Body of pancreas (tissue), 4 donors: ENCODE results near the gene NME3. TPM values are rescaled to one million over a fixed set of nuclear protein-coding genes. Genes with fewer than 3 reads are reported as not detected.
A peak's percentile ranks its signal among the peaks of the same experiment; 100 is the strongest.

Experiments
- ATAC-seq: fragments of 150-250 bp; one replicate; pipeline ENCODE4 v1.9.1; 2016
- DNase-seq, 4 donors: peaks; one replicate each; pipeline ENCODE4 v3.0.0-alpha.2; 2019
- H3K27ac ChIP-seq, 4 donors: fragments of 200-600 bp; sonication (generic); 1 replicate in 3 of 4; 2 replicates in 1 of 4; pipeline versions ENCODE4 v1.5.1 to v1.6.1; 2016 to 2019; ENCODE audit warnings: mild to moderate bottlenecking in 1 of 4, mixed read lengths in 1 of 4, moderate library complexity in 1 of 4
- H3K27me3 ChIP-seq, 2 donors: fragments of 200-600 bp; sonication (generic); one replicate each; pipeline ENCODE4 v1.6.0; 2016; ENCODE audit warnings: mild to moderate bottlenecking in 1 of 2
- H3K36me3 ChIP-seq, 2 donors: fragments of 200-600 bp; sonication (generic); replicated peaks in 1 of 2; 2 replicates each; pipeline ENCODE4 v1.5.1; 2016; ENCODE audit warnings: low read depth in 2 of 2; ENCODE audit not compliant: insufficient read depth in 1 of 2
- H3K4me1 ChIP-seq: fragments of 200-600 bp; sonication (generic); one replicate; pipeline ENCODE4 v1.6.0; 2016
- H3K4me3 ChIP-seq, 2 donors: fragments of 200-600 bp; sonication (generic); 1 replicate in 1 of 2; 2 replicates in 1 of 2; pipeline ENCODE4 v1.5.1; 2016 to 2019
- H3K9me3 ChIP-seq, 3 donors: fragments of 200-600 bp; sonication (generic); 1 replicate in 2 of 3; 2 replicates in 1 of 3; pipeline ENCODE4 v1.5.1; 2016
- POLR2A ChIP-seq, 3 donors: fragments of 450-650 bp; IDR thresholded peaks; one replicate each; pipeline ENCODE4 v1.6.1; 2016; ENCODE audit warnings: antibody characterized with exemption in 3 of 3, mild to moderate bottlenecking in 2 of 3
- WGBS, 2 donors: methylation state at CpG; one replicate each; pipeline ENCODE4 v1.1.5; 2017; 5-methylcytosine and 5-hydroxymethylcytosine counted together
- intact Hi-C: fragments of 100-400 bp; cut with DNase I; formaldehyde crosslinking; loops from one replicate; pipeline ENCODE4 v1.15.1; 2023
- microRNA-seq, 2 donors: library from miRNA; unstranded; fragments of <30 nt; microRNA quantifications; one replicate each; pipeline ENCODE4, GENCODE V29; 2016; ENCODE audit warnings: borderline number of aligned reads in 2 of 2, borderline replicate concordance in 2 of 2
- small RNA-seq: library from RNA; depleted of rRNA; stranded (forward); fragments of <200 nt; gene quantifications from one replicate; pipeline ENCODE3, GENCODE V24; 2016
- total RNA-seq, 2 donors: library from RNA; depleted of rRNA; stranded (reverse); fragments of >200 nt; gene quantifications; one replicate each; pipeline ENCODE4 v1.1.0, GENCODE V29; 2016
- TF ChIP-seq, protein P1 (sequence below), 7 experiments: fragments of 450-650 bp in 4 of 7; fragments of 200-600 bp in 3 of 7; sonication (generic) in 3 of 7; IDR thresholded peaks; one replicate each; pipeline ENCODE4 v1.5.1; 2016 to 2019; ENCODE audit warnings: antibody characterized with exemption in 7 of 7

Gene NME3
- total RNA-seq, 2 donors from 2014 or later: 62.8 to 113 TPM

DNA sequence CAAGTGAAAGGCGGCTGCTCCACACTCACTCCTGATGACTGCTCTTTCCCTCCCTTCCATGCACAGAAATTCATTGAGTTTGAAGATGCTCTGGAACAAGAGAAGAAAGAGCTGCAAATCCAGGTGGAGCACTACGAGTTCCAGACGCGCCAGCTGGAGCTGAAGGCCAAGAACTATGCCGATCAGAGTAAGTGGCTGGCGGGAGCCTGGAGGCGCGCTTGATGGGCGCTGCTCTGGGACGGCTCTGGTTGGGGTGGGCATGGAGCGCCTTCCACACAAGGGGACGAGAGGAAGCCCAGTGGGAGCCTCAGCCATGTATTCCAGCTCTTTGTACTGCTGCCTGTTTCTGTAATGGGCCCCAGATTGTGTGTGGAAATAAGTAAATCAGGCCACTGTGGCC lies 46.9 kb downstream of the NME3 start:
- no peak for ATAC-seq
- H3K4me3 ChIP-seq: no peak overlapping the region
- H3K36me3 ChIP-seq: peaks cover 5 to 6% of the 10 kb centered on the region in 2 donors
- TF ChIP-seq, protein P1, sequence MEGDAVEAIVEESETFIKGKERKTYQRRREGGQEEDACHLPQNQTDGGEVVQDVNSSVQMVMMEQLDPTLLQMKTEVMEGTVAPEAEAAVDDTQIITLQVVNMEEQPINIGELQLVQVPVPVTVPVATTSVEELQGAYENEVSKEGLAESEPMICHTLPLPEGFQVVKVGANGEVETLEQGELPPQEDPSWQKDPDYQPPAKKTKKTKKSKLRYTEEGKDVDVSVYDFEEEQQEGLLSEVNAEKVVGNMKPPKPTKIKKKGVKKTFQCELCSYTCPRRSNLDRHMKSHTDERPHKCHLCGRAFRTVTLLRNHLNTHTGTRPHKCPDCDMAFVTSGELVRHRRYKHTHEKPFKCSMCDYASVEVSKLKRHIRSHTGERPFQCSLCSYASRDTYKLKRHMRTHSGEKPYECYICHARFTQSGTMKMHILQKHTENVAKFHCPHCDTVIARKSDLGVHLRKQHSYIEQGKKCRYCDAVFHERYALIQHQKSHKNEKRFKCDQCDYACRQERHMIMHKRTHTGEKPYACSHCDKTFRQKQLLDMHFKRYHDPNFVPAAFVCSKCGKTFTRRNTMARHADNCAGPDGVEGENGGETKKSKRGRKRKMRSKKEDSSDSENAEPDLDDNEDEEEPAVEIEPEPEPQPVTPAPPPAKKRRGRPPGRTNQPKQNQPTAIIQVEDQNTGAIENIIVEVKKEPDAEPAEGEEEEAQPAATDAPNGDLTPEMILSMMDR (IDR thresholded peaks at IDR 0.05): no peak
- no peak for TF ChIP-seq POLR2A (IDR thresholded peaks at IDR 0.05)
- DNase-seq: no peak
- H3K4me1 ChIP-seq: peaks cover 23% of the 10 kb centered on the region
- H3K27ac ChIP-seq: no peak overlapping the region
- WGBS, 2 donors: 88 to 90% methylated on average over 12 of the region's 12 CpGs
- intact Hi-C loops: no loop called here
- no peaks in the 10 kb centered on the region for H3K27me3 ChIP-seq
- H3K9me3 ChIP-seq: no peaks in the 10 kb centered on the region

DNA sequence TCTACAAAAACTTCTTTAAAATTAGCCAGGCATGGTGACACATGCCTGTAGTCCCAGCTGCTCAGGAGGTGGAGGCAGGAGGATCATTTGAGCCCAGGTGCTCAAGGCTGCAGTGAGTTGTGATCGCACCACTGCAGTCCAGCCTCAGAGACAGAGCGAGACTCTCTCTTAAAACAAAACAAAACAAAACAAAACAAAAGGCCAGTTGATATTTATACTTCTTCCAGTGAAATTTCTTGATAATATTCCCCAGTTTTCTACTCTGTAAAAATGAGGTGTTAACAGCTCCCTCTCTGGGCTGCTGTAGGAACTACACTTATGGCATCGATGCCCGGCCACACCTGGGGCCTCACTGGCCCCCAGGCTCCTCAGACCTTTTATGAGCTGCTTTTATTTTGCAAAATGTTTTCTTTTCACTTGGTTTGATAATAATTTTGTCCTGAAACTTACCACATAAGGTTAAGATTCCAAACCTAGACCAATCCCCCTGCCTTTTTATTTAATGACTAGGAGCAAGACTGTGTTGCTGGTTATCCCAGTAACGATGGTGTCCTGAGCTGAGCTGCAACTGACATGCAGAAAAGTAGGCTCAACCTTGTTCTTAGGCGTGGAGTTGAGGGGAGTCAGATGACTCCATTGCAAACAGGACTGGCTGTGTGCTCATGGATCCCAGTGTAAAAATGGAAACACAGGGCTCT lies 47.7 kb downstream of the NME3 start:
- DNase-seq (peak; percentile 49 to 62 (median 52)), ATAC-seq (peak; percentile 70)
- intact Hi-C loops: no loop called here
- 33 to 42% methylated on average over 6 of the region's 6 CpGs for WGBS, 2 donors
- Histone ChIP-seq H3K27me3 (no peaks in the 10 kb centered on the region), H3K9me3 (no peaks in the 10 kb centered on the region), H3K4me3 (no peak overlapping the region), H3K36me3 (peaks cover 0 to 5% of the 10 kb centered on the region in 2 donors), H3K27ac (peak overlapping the region in 1 of 4 donors; percentile 62), H3K4me1 (peaks cover 23% of the 10 kb centered on the region)
- no peak for TF ChIP-seq POLR2A (IDR thresholded peaks at IDR 0.05)
- TF ChIP-seq, protein P1 (IDR thresholded peaks at IDR 0.05): peak; percentile 32 to 84 (median 62)

DNA sequence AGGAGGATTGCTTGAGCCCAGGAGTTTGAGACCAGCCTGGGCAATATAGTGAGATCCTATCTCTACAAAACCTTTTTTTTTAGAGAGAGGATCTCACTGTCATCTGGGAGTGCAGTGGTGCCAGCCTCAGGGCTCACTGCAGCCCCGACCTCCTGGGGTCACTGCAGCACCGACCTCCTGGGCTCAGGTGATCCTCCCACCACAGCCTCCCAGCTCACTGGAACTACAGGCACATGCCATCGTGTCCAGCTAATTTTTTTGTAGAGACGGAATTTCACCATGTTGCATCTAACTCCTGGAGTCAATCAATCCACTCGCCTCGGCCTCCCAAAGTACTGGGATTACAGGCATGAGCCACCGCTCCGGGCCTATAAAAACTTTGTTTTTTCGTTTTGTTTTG lies 50.0 kb downstream of the NME3 start:
- WGBS, 2 donors: 90 to 97% methylated on average over 7 to 9 of the region's 9 CpGs
- ATAC-seq (no peak), DNase-seq (no peak)
- no peaks in the 10 kb centered on the region for H3K9me3 ChIP-seq
- peak overlapping the region in 1 of 4 donors; percentile 53 for H3K27ac ChIP-seq
- no peak overlapping the region for H3K4me3 ChIP-seq
- H3K27me3 ChIP-seq: no peaks in the 10 kb centered on the region
- peaks cover 23% of the 10 kb centered on the region for H3K4me1 ChIP-seq
- peaks cover 0 to 3% of the 10 kb centered on the region in 2 donors for H3K36me3 ChIP-seq
- TF ChIP-seq, protein P1 (IDR thresholded peaks at IDR 0.05): no peak
- no peak for TF ChIP-seq POLR2A (IDR thresholded peaks at IDR 0.05)
- intact Hi-C loops: no loop called here

Small RNAs within 50 kb of the gene (microRNA-seq; reads per million reads assigned to microRNA genes)
- 0.47 to 1.3 reads per million in 2 donors for gene MIR3177

Small RNAs within 50 kb of the gene (small RNA-seq; reads per million reads assigned to genes)
- gene MIR3177: not detected

Other genes starting within 250 kb of the NME3 start
- 10 to 100 TPM; 23.6 to 25.1 TPM for gene TMEM204, start 237.9 kb downstream of the NME3 start, total RNA-seq
- gene IFT140, start 159.5 kb downstream of the NME3 start, total RNA-seq: 10 to 100 TPM; 16.9 to 35.6 TPM
- 10 to 100 TPM in 1 of 2 donors, 1 to 10 TPM in 1; 8.6 to 17.8 TPM for gene CRAMP1, start 159.2 kb downstream of the NME3 start, total RNA-seq
- gene JPT2, start 93.3 kb downstream of the NME3 start, total RNA-seq: 10 to 100 TPM; 15.5 to 24.4 TPM
- gene MAPK8IP3, start 65.3 kb downstream of the NME3 start, total RNA-seq: 100 to 1,000 TPM in 1 of 2 donors, 10 to 100 TPM in 1; 79.9 to 103 TPM
- gene EME2, start 1.3 kb upstream of the NME3 start, total RNA-seq: 10 to 100 TPM; 13.5 to 33.3 TPM
- gene MRPS34, start 1.6 kb upstream of the NME3 start, total RNA-seq: 10 to 100 TPM; 51.4 to 99.6 TPM
- 10 to 100 TPM; 95.9 to 97.8 TPM for gene SPSB3, start 11.0 kb upstream of the NME3 start, total RNA-seq
- 10 to 100 TPM; 61.0 to 72.6 TPM for gene NUBP2, start 11.4 kb upstream of the NME3 start, total RNA-seq
- gene IGFALS, start 22.2 kb upstream of the NME3 start, total RNA-seq: 1 to 10 TPM; 5.2 to 9.2 TPM
- gene HAGH, start 55.3 kb upstream of the NME3 start, total RNA-seq: 10 to 100 TPM; 45.7 to 46.5 TPM
- gene FAHD1, start 55.7 kb upstream of the NME3 start, total RNA-seq: 10 to 100 TPM; 32.6 to 50.8 TPM
- under 1 TPM in 1 of 2 donors, not detected in 1; 0.26 TPM for gene MEIOB, start 100.6 kb upstream of the NME3 start, total RNA-seq
- gene HS3ST6, start 146.9 kb upstream of the NME3 start, total RNA-seq: not detected
- 10 to 100 TPM; 36.8 to 38.6 TPM for gene MSRB1, start 171.7 kb upstream of the NME3 start, total RNA-seq
- 10 to 100 TPM in 1 of 2 donors, not detected in 1; 16.5 TPM for gene RPL3L, start 183.1 kb upstream of the NME3 start, total RNA-seq
- 10 to 100 TPM; 39.2 to 86.1 TPM for gene NDUFB10, start 188.0 kb upstream of the NME3 start, total RNA-seq
- gene RPS2, start 193.3 kb upstream of the NME3 start, total RNA-seq: 1,000 to 10,000 TPM; 2,300 to 2,472 TPM
- not detected for gene RNF151, start 195.3 kb upstream of the NME3 start, total RNA-seq
- gene TBL3, start 200.5 kb upstream of the NME3 start, total RNA-seq: 10 to 100 TPM; 38.9 to 40.7 TPM
- not detected for gene NOXO1, start 209.9 kb upstream of the NME3 start, total RNA-seq
- 10 to 100 TPM; 13.2 to 35.9 TPM for gene GFER, start 212.7 kb upstream of the NME3 start, total RNA-seq
- 1 to 10 TPM in 1 of 2 donors, under 1 TPM in 1; 0.33 to 1.6 TPM for gene SYNGR3, start 218.4 kb upstream of the NME3 start, total RNA-seq
- gene ZNF598, start 238.3 kb upstream of the NME3 start, total RNA-seq: 10 to 100 TPM; 41.0 to 55.4 TPM
- not detected for gene NPW, start 248.2 kb upstream of the NME3 start, total RNA-seq